ENCODE results near the gene MADCAM1. TPM values are rescaled to one million over a fixed set of nuclear protein-coding genes. Genes with fewer than 3 reads are reported as not detected.

MADCAM1 gene
- total and polyA plus RNA-seq, 10 of the 15 experiments (the other 5 are each of a cell fraction or from before 2014, with no cell fraction given), result 0.06 to 0.32 (median 0.31) TPM; not detected in 5

GRCh38 chr19:543910-544608, 47.8 kb downstream of the MADCAM1 start, which contains the start of gene GZMM:
Gene GZMM, plus strand, starts transcription at chr19:544053. Its CDS starts 19 bp downstream, at chr19:544072.
- Histone ChIP-seq H3K27me3 (replicated peaks in 1 of 2; ENCODE audit: control insufficient read depth in 2 of 2, insufficient read depth in 2 of 2, low read length in 1 of 2) (no peaks in the 10 kb centered on the region), H3K27ac (ENCODE audit: control insufficient read depth, insufficient read depth) (no peak within 1 kb of the TSS), H3K79me2 (ENCODE audit: control insufficient read depth, insufficient read depth, low read length) (no peaks in the 10 kb centered on the region), H3K4me3 (no peak within 1 kb of the TSS), H3K4me1 (ENCODE audit: control insufficient read depth, insufficient read depth, low read length) (no peaks in the 10 kb centered on the region), H2AFZ (ENCODE audit: control insufficient read depth, low read depth, low read length) (no peak within 1 kb of the TSS), H3K4me2 (ENCODE audit: control insufficient read depth, insufficient read depth) (no peak within 1 kb of the TSS), H4K20me1 (ENCODE audit: control insufficient read depth, insufficient read depth) (no peaks in the 10 kb centered on the region; the same call in 1 of the 2 replicates), H3K9ac (ENCODE audit: control insufficient read depth, insufficient read depth, low read length) (no peak within 1 kb of the TSS), H3K9me3 (replicated peaks; ENCODE audit: control insufficient read depth, insufficient read depth, low read length) (no peaks in the 10 kb centered on the region), H3K36me3 (ENCODE audit: control insufficient read depth in 2 of 2, insufficient read depth in 2 of 2, low read length in 1 of 2) (no peaks in the 10 kb centered on the region; a peak in 2 of 4 replicates)
- no peak for FAIRE-seq
- 60% methylated on average over 24 of the region's 31 CpGs for WGBS (ENCODE audit: insufficient coverage, insufficient replicate concordance, low lambda C conversion rate, missing lambda C conversion rate)
- CTCF ChIA-PET, result no interaction called here
- BruUV-seq (replicated peaks), result no TSS peak
- POLR2A ChIA-PET, result no interaction called here
- in situ Hi-C loops (cut with MboI) (no loop called here), intact Hi-C loops (cut with micrococcal nuclease; ENCODE audit: unreplicated experiment) (no loop called here)
- RAD21 ChIA-PET (ENCODE audit: unreplicated experiment), result no interaction called here
- DNase-seq (ENCODE audit: low read depth, low spot score), result no peak
- TF ChIP-seq NFXL1 (IDR thresholded peaks at IDR 0.05; ENCODE audit: borderline replicate concordance) (no peak), SRF (IDR thresholded peaks at IDR 0.05; ENCODE audit: low read depth in 2 of 2, low read length in 2 of 2) (no peak), MYB (IDR thresholded peaks at IDR 0.05; ENCODE audit: borderline replicate concordance, low read depth, low read length) (no peak), POLR2AphosphoS2 (IDR thresholded peaks at IDR 0.05; ENCODE audit: low read depth, low read length) (no peak), ESRRA (IDR thresholded peaks at IDR 0.05; ENCODE audit: low read length) (no peak), POLR2A (IDR thresholded peaks at IDR 0.05; ENCODE audit: low read depth, low read length) (peak; percentile 51)
- peak; percentile 68 for ATAC-seq
- SMC1A ChIA-PET (ENCODE audit: uncharacterized antibody, unreplicated experiment), result no interaction called here

DNA sequence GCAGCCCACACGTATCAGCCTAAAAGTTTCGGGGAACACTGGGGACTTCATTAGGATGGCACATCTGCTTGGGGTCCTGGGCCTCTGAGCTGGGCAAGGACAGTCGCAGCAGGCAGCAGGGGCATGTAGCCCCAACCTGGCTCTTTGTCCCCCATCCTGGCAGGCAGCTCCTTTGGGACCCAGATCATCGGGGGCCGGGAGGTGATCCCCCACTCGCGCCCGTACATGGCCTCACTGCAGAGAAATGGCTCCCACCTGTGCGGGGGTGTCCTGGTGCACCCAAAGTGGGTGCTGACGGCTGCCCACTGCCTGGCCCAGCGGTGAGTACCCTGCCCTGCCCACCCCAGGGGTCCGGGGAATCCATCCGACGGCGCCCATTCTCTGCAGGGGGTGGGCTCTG, 50.8 kb downstream of the MADCAM1 start:
- ChIA-PET CTCF (no interaction called here), RAD21 (ENCODE audit: unreplicated experiment) (no interaction called here)
- intact Hi-C loops (cut with micrococcal nuclease; ENCODE audit: unreplicated experiment), result no loop called here

More for the DNA sequence above, 50.8 kb downstream of the MADCAM1 start:
- 79% methylated on average over 14 of the region's 15 CpGs for WGBS (ENCODE audit: insufficient coverage, insufficient replicate concordance, low lambda C conversion rate, missing lambda C conversion rate)
- in situ Hi-C loops (cut with MboI), result no loop called here
- ATAC-seq (no peak), DNase-seq (ENCODE audit: low read depth, low spot score) (no peak), FAIRE-seq (no peak)
- Histone ChIP-seq H3K9me3 (replicated peaks; ENCODE audit: control insufficient read depth, insufficient read depth, low read length) (no peaks in the 10 kb centered on the region), H4K20me1 (ENCODE audit: control insufficient read depth, insufficient read depth) (no peaks in the 10 kb centered on the region), H3K79me2 (ENCODE audit: control insufficient read depth, insufficient read depth, low read length) (no peaks in the 10 kb centered on the region), H3K27me3 (replicated peaks in 1 of 2; ENCODE audit: control insufficient read depth in 2 of 2, insufficient read depth in 2 of 2, low read length in 1 of 2) (no peaks in the 10 kb centered on the region), H3K4me3 (no peak overlapping the region), H3K4me2 (ENCODE audit: control insufficient read depth, insufficient read depth) (no peak overlapping the region), H3K9ac (ENCODE audit: control insufficient read depth, insufficient read depth, low read length) (no peak overlapping the region), H3K4me1 (ENCODE audit: control insufficient read depth, insufficient read depth, low read length) (no peaks in the 10 kb centered on the region), H3K27ac (ENCODE audit: control insufficient read depth, insufficient read depth) (no peak overlapping the region), H3K36me3 (ENCODE audit: control insufficient read depth in 2 of 2, insufficient read depth in 2 of 2, low read length in 1 of 2) (no peaks in the 10 kb centered on the region), H2AFZ (ENCODE audit: control insufficient read depth, low read depth, low read length) (no peak overlapping the region)
- TF ChIP-seq CREB1 (IDR thresholded peaks at IDR 0.05; ENCODE audit: low read depth) (no peak), EP300 (IDR thresholded peaks at IDR 0.05; ENCODE audit: borderline replicate concordance in 1 of 2, control insufficient read depth in 1 of 2, low read depth in 2 of 2, low read length in 2 of 2) (no peak), ZNF384 (IDR thresholded peaks at IDR 0.05; ENCODE audit: borderline replicate concordance, low read depth, low read length) (no peak), CEBPB (IDR thresholded peaks at IDR 0.05; ENCODE audit: borderline replicate concordance in 1 of 2, low read depth in 2 of 2, low read length in 2 of 2) (no peak)
- no TSS peak for BruUV-seq (replicated peaks)
- POLR2A ChIA-PET, result no interaction called here
- SMC1A ChIA-PET (ENCODE audit: uncharacterized antibody, unreplicated experiment), result no interaction called here
